Heart right ventricle (tissue), 16 donors: ENCODE data around the gene MAD1L1. TPM values are rescaled to one million over a fixed set of nuclear protein-coding genes. Genes with fewer than 3 reads are reported as not detected.

Experiments used
- ATAC-seq, 8 donors: fragments of 200-7000 bp; cut with Tn5 transposase; one replicate each; pipeline ENCODE4 v1.9.1; 2020; ENCODE audit warnings: mild to moderate bottlenecking in 8 of 8, moderate library complexity in 8 of 8, moderate number of reproducible peaks in 1 of 8
- DNase-seq, 2 donors: peaks; one replicate each; pipeline ENCODE4 v3.0.0-alpha.2; 2020
- H3K27ac ChIP-seq, 10 donors: fragments of 200-600 bp; sonication (generic) in 2 of 10; one replicate each; pipeline versions ENCODE4 v1.5.0 to v1.8.0; 2020 to 2022; ENCODE audit warnings: mild to moderate bottlenecking in 3 of 10
- H3K27me3 ChIP-seq, 7 donors: fragments of 200-600 bp; one replicate each; pipeline ENCODE4 v1.8.0; 2021 to 2022; ENCODE audit warnings: mild to moderate bottlenecking in 2 of 7
- H3K36me3 ChIP-seq, 9 donors: fragments of 200-600 bp; sonication (generic) in 1 of 9; one replicate each; pipeline versions ENCODE4 v1.5.0 to v1.8.0; 2020 to 2022; ENCODE audit warnings: mild to moderate bottlenecking in 2 of 9
- H3K4me1 ChIP-seq, 9 donors: fragments of 200-600 bp; sonication (generic) in 1 of 9; one replicate each; pipeline versions ENCODE4 v1.5.0 to v1.8.0; 2020 to 2022; ENCODE audit warnings: mild to moderate bottlenecking in 4 of 9
- H3K4me3 ChIP-seq, 10 donors: fragments of 200-600 bp; sonication (generic) in 2 of 10; one replicate each; pipeline versions ENCODE4 v1.5.0 to v1.8.0; 2020 to 2022; ENCODE audit warnings: mild to moderate bottlenecking in 7 of 10, moderate library complexity in 2 of 10
- H3K9me3 ChIP-seq, 11 donors: fragments of 200-600 bp in 10 of 11; sonication (generic) in 2 of 11; one replicate each; pipeline versions ENCODE4 v1.5.0 to v1.8.0; 2013 to 2022; ENCODE audit warnings: mild to moderate bottlenecking in 2 of 11, control low read depth in 1 of 11, moderate library complexity in 1 of 11
- WGBS, 2 donors: extraction: QIAGEN DNeasy Blood & Tissue Kit; methylation state at CpG; one replicate each; pipeline ENCODE4 v1.1.7; 2013; ENCODE audit warnings: inconsistent platforms in 1 of 2; 5-methylcytosine and 5-hydroxymethylcytosine counted together
- intact Hi-C, 10 donors: fragments of 100-400 bp; cut with DNase I; formaldehyde crosslinking; loops; one replicate each; pipeline versions ENCODE4 v1.11.1 to v1.14.2; 2022
- polyA plus RNA-seq, 2 donors: library from polyadenylated mRNA; stranded (reverse); fragments of 200-250 nt; gene quantifications; one replicate each; pipeline ENCODE4 v1.2.3, GENCODE V29; 2013
- total RNA-seq, 10 donors: library from RNA; stranded (reverse); fragmentation: NEBNext Ultra II Directional in 3 of 10; extraction: Animal tissue kit (Norgen Biotek cat#: 25700) in 3 of 10; gene quantifications; one replicate each; pipeline versions ENCODE4 v1.2.1 to v1.2.4, GENCODE V29; 2021 to 2023
- TF ChIP-seq, protein P1 (sequence below), 9 donors: fragments of 200-600 bp; sonication (generic) in 2 of 9; IDR thresholded peaks; one replicate each; pipeline versions ENCODE4 v1.5.0 to v1.8.0; 2021 to 2022; ENCODE audit warnings: antibody characterized with exemption in 9 of 9, mild to moderate bottlenecking in 5 of 9, moderate library complexity in 1 of 9
- donor health status: Arrhythmogenic right ventricular cardiomyopathy.
- donor health status: ischemic (EF 13 %, LVEDD 7.1; RV severe dilation, severe dysfunction).
- donor health status: healthy with polysubstance abuse.
- donor health status: DM: no; HTN: yes; CAD: no.
- donor health status: DM: no; HTN: no; CAD: no.
- donor health status: ischemic (EF 25% LVEDD 6.9; RV normal size, moderate dysfunction).
- donor health status: ischemic (EF 25% LVEDD 5.7; RV mildly dilated, moderate dysfunction).
- donor health status: healthy.
- donor health status: DM: yes; HTN: yes; CAD: no.
- donor health status: Ischemic cardiomyopathy.
- donor health status: ischemic (EF 35%, LVEDD 5.7; RV mildly dilated, moderate dysfunction).
- donor health status: nonischemic (EF 11% LVEDD 7.7; RV severe dilation, severe dysfunction).
- donor health status: DM: yes; HTN: yes; CAD: no.
- donor health status: PGD.
- donor health status: ischemic (EF 29% LVEDD 5.4; RV normal size, mild dysfunction).
- donor health status: nonischemic (EF 23%, LVEDD 6.1; RV moderate dilation, normal function).

MAD1L1 gene
- total and polyA plus RNA-seq, 12 donors, result 13.8 to 46.8 (median 20.2) TPM

GRCh38 chr7:1964211-1964912, 268.4 kb downstream of the MAD1L1 start:
- TF ChIP-seq, protein P1, sequence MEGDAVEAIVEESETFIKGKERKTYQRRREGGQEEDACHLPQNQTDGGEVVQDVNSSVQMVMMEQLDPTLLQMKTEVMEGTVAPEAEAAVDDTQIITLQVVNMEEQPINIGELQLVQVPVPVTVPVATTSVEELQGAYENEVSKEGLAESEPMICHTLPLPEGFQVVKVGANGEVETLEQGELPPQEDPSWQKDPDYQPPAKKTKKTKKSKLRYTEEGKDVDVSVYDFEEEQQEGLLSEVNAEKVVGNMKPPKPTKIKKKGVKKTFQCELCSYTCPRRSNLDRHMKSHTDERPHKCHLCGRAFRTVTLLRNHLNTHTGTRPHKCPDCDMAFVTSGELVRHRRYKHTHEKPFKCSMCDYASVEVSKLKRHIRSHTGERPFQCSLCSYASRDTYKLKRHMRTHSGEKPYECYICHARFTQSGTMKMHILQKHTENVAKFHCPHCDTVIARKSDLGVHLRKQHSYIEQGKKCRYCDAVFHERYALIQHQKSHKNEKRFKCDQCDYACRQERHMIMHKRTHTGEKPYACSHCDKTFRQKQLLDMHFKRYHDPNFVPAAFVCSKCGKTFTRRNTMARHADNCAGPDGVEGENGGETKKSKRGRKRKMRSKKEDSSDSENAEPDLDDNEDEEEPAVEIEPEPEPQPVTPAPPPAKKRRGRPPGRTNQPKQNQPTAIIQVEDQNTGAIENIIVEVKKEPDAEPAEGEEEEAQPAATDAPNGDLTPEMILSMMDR (IDR thresholded peaks at IDR 0.05), result no peak
- H3K4me1 ChIP-seq, result peaks cover 0 to 11% (median 4%) of the 10 kb centered on the region in 9 donors
- ATAC-seq, result no peak
- intact Hi-C loops, result no loop called here
- no peak for DNase-seq
- H3K4me3 ChIP-seq, result no peak overlapping the region
- no peaks in the 10 kb centered on the region for H3K27me3 ChIP-seq
- 93 to 94% methylated on average over 25 of the region's 25 CpGs for WGBS, 2 donors
- H3K27ac ChIP-seq, result no peak overlapping the region
- H3K36me3 ChIP-seq, result peaks cover 0 to 10% (median 0%) of the 10 kb centered on the region in 9 donors
- peaks cover 0 to 19% (median 0%) of the 10 kb centered on the region in 11 donors for H3K9me3 ChIP-seq

- Histone ChIP-seq H3K4me3 (no peak overlapping the region), H3K27ac (no peak overlapping the region), H3K27me3 (no peaks in the 10 kb centered on the region), H3K36me3 (peaks cover 0 to 10% (median 0%) of the 10 kb centered on the region in 9 donors), H3K9me3 (peaks cover 0 to 19% (median 0%) of the 10 kb centered on the region in 11 donors), H3K4me1 (peaks cover 0 to 11% (median 0%) of the 10 kb centered on the region in 9 donors)
- no peak for DNase-seq
- no peak for ATAC-seq
- WGBS, 2 donors, result 82 to 85% methylated on average over 15 of the region's 15 CpGs
- intact Hi-C loops, result no loop called here
- TF ChIP-seq, protein P1 (IDR thresholded peaks at IDR 0.05), result no peak
These were observed 269.2 kb downstream of the MAD1L1 start for GRCh38 chr7:1963575-1963974.

GRCh38 chr7:1961701-1962276, 271.0 kb downstream of the MAD1L1 start:
- Histone ChIP-seq H3K4me1 (peaks cover 0 to 11% (median 0%) of the 10 kb centered on the region in 9 donors), H3K27ac (no peak overlapping the region), H3K36me3 (peaks cover 0 to 16% (median 0%) of the 10 kb centered on the region in 9 donors), H3K27me3 (no peaks in the 10 kb centered on the region), H3K9me3 (peaks cover 0 to 19% (median 0%) of the 10 kb centered on the region in 11 donors), H3K4me3 (no peak overlapping the region)
- DNase-seq (no peak), ATAC-seq (no peak)
- 92 to 95% methylated on average over 15 of the region's 15 CpGs for WGBS, 2 donors
- TF ChIP-seq, protein P1 (IDR thresholded peaks at IDR 0.05), result no peak
- intact Hi-C loops, result no loop called here

DNA sequence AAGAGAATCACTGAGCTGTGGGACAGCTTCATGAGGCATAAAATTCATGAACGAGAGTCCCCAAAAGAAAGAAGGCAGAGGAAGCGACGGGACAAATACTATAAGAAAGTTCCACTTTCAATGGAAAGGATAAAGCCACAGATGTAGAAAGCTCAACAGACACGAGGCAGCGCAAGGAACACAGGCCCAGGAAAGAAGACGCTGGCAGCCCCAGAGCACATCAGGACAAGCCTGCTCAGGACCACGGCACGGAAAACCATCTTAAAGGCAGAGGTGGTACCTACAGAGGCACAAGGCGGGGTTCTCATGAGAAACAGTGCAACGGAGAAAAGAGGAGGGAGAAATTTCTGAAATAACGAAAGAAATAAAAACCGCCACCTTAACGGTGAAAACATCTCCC, 273.4 kb downstream of the MAD1L1 start:
- TF ChIP-seq, protein P1 (IDR thresholded peaks at IDR 0.05), result no peak
- Histone ChIP-seq H3K27ac (no peak overlapping the region), H3K4me3 (no peak overlapping the region), H3K9me3 (peaks cover 0 to 19% (median 0%) of the 10 kb centered on the region in 11 donors), H3K4me1 (no peaks in the 10 kb centered on the region), H3K27me3 (no peaks in the 10 kb centered on the region), H3K36me3 (peaks cover 0 to 19% (median 0%) of the 10 kb centered on the region in 9 donors)
- WGBS, 2 donors, result 95 to 97% methylated on average over 13 of the region's 13 CpGs
- DNase-seq, result no peak
- intact Hi-C loops, result no loop called here
- no peak for ATAC-seq
